Renal cortex interstitium (tissue), 11 donors: ENCODE data around the gene GTF3C6. TPM values are rescaled to one million over a fixed set of nuclear protein-coding genes. Genes with fewer than 3 reads are reported as not detected.
"Not testable (repeated sequence)": the region's sequence is repeated elsewhere in the genome, so short reads cannot be mapped to it uniquely, and the experiment has no call there.

Experiments
- DNase-seq, 11 donors: peaks; one replicate each; pipeline ENCODE4 v3.0.0-alpha.2; 2013; ENCODE audit warnings: low read depth in 9 of 11, low spot score in 4 of 11; ENCODE audit errors: extremely low read depth in 1 of 11
- polyA plus RNA-seq, 3 donors: library from polyadenylated mRNA; unstranded; fragments of 120-200 nt; gene quantifications; one replicate each; pipeline ENCODE4 v1.2.1, GENCODE V29; 2013; ENCODE audit not compliant: insufficient read length in 3 of 3

GTF3C6 gene
- polyA plus RNA-seq, 3 donors = 73.2 to 112 (median 97.2) TPM

GRCh38 chr6:111015389-111016124 is 57.1 kb downstream of the GTF3C6 start:
- no peak for DNase-seq

- DNase-seq = not testable (repeated sequence)
Measured at GRCh38 chr6:111017241-111017640, 58.7 kb downstream of the GTF3C6 start.

Other genes with a start within 250 kb of the GTF3C6 start
- gene CDK19, start 143.2 kb upstream of the GTF3C6 start, polyA plus RNA-seq = 10 to 100 TPM; 33.9 to 42.6 (median 36.6) TPM
- gene AMD1, start 83.9 kb upstream of the GTF3C6 start, polyA plus RNA-seq = 10 to 100 TPM; 74.0 to 96.3 (median 77.2) TPM
- 10 to 100 TPM; 29.5 to 40.4 (median 29.9) TPM for gene RPF2, start 23.3 kb downstream of the GTF3C6 start, polyA plus RNA-seq
- gene SLC16A10, start 128.8 kb downstream of the GTF3C6 start, polyA plus RNA-seq = 10 to 100 TPM; 25.5 to 30.3 (median 30.3) TPM